HG03045 (cell line): Measurements from ENCODE around the gene PEX7.
"Not testable (repeated sequence)": the region's sequence is repeated elsewhere in the genome, so short reads cannot be mapped to it uniquely, and the experiment has no call there.

ENCODE experiments used
- ATAC-seq: cut with Tn5 transposase; IDR thresholded peaks from one replicate; pipeline ENCODE4 v1.9.1; 2021; ENCODE audit warnings: mild to moderate bottlenecking, moderate library complexity; ENCODE audit not compliant: unreplicated experiment

PEX7 gene

DNA sequence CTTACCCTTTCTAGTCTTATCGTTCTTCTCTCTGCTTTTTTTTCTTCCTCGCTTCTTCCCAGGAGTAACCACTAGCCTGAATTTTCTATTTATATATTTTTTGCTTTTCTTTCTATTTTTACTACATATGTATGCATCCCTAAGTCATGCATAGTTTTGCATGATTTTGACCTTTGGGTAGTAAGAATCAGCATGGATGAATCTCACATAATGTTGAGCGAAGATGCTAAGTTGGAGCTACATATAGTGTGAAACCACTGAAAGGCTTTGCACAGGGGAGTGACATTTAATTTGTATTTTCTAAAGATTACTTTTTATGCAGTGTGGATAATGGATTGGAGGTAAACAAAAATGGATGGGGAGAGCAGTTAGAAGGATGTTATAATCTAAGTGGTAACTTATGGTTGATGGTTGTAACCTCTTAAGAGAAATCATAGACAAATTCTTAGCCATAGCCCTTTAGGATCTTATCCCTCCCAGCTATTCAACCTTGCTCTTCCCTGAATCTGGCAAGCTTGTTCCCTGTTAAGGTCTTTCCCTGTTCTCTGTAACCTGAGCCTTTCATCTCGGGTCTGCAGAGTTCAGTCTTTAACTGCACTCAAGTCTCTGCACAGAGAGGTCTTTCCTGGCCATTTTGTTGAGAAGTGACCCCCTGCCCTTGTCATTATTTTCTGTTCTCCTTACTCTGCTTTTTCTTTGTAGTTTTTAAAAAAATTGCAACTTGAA lies 18.0 kb downstream of the PEX7 start:
- no peak for ATAC-seq

DNA sequence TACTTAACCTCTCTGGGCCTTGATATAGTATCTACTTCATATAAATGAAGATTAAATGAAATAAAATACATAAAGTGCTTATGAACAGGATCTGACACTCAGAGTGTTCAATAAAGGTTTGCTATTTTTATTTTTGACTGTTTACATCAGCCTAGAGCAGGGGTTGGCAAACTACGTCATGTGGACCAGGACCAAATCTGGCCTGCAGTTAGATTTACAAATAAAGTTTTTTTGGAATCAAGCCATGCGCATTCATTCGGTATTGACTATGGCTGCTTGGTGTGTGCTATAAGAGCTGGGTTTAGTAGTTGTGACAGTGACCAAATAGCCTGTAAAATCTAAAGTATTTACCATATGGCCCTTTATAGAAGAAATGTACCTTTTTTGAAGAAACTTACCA lies 20.8 kb downstream of the PEX7 start:
- no peak for ATAC-seq

- no peak for ATAC-seq
These were observed 23.7 kb downstream of the PEX7 start for GRCh38 chr6:136846046-136846445.

- ATAC-seq = not testable (repeated sequence)
These were observed 24.1 kb downstream of the PEX7 start for GRCh38 chr6:136846477-136846876.

DNA sequence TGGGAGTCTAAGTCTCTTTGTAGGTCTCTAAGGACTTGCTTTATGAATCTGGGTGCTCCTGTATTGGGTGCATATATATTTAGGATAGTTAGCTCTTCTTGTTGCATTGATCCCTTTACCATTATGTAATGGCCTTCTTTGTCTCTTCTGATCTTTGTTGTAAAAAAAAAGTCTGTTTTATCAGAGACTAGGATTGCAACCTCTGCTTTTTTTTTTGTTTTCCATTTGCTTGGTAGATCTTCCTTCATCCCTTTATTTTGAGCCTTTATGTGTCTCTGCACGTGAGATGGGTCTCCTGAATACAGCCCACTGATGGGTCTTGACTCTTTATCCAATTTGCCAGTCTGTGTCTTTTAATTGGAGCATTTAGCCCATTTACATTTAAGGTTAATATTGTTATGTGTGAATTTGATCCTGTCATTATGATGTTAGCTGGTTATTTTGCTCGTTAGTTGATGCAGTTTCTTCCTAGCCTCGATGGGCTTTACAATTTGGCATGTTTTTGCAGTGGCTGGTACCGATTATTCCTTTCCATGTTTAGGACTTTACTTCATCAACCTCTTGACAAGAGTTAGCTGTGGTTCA lies 27.7 kb downstream of the PEX7 start:
- ATAC-seq = not testable (repeated sequence)

GRCh38 chr6:136859430-136859829 lies 37.0 kb downstream of the PEX7 start:
- ATAC-seq = no peak

- ATAC-seq = no peak
These were observed 37.7 kb downstream of the PEX7 start for GRCh38 chr6:136860043-136860442.

DNA sequence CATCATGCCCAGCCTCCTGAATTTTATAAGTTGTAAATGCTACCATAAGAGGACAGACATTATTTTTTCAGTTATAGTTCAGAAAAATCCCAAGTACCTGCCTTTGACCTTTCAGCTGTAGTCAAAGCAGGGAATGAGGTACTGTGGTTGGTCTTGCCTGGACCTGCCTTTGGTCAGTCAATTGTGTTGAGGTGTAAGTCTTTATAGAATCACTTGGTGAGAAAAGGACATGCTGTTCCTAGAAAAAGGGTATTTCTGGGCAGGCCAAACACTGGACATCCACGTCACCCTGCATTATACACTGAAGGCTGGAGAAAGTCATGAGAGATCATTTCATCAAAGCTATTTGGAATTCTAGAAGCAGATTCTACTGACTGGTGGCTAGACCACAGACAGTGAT lies 40.3 kb downstream of the PEX7 start:
- no peak for ATAC-seq

DNA sequence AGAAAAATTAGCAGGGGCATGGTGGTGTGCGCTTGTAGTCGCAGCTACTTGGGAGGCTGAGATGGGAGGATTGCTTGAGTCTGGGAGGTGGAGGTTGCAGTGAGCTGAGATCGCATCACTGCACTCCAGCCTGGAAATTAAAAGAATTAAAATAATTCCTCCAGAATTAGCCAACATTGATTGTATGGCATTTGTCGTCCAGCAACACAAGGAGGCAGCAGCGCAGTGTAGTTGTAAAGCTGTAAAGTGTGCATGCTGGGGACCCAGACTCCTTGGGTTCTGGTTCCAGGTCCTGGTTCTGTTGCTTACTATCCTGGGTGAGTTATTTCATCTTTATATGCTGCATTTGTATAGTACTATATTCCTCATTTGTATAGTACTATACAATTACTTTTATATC lies 41.4 kb downstream of the PEX7 start:
- ATAC-seq = no peak

DNA sequence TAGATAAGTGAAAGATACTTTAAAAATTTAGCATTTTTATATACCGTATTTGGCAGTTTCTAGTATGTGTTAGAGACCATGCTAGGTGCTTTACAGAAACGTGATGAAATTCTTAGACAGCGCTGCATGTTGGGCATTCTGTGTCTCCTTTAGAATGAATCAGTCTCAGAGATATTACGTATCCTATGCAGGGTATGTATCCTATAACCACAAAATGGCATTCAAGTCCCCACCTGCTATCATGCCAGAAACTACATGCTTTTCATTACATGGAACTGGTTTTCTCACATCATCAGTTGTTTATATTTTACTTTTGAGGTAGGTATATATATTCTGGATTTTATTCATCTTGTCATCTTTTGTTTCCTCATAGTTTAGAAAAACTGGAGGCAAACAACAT lies 42.3 kb downstream of the PEX7 start:
- ATAC-seq = no peak

DNA sequence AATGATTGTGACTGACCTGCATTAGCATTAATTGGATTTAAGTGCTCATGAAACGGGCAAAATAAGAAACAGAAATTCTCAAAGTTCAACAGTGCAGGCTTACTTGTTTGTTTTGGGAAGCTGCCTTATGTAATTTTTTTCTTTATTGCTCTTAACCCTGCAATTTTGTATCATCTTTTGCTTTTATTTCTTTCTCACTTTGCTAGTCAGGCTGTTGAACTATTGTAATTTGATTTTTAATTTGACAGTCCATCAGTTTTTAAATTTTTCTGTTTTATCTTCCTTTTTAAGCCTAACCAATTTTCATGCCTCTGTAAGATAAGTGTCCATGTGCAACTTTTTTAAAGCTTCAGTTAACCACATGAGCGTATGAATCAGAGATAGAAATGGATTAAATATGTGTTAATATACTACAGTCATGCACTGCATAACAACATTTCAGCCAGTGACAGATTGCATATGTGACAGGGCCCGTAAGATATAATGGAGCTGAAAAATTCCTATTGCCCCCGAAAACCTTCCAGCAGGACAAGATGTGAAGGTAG lies 44.6 kb downstream of the PEX7 start:
- ATAC-seq = no peak

DNA sequence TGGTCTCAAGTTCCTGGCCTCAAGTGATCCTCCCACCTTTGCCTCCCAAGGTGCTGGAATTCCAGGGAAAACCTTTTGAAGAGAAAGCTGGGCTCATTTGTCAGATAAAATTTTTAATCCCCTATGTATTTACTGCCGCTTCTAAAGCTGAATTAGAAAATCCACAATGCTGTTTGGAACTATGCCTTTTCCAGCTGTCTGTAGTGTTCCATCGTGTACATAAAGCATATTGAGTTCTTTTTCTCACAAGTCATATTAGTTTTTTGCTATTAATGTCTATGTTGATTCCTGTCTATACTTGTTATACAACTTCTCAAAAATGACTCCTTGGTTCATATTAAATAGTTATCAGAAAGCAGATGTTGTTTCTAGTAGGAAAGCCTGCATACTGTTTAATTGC lies 47.1 kb downstream of the PEX7 start:
- no peak for ATAC-seq

GRCh38 chr6:136873748-136874147 lies 51.4 kb downstream of the PEX7 start:
- no peak for ATAC-seq

- not testable (repeated sequence) for ATAC-seq
These were observed 54.1 kb downstream of the PEX7 start for GRCh38 chr6:136876469-136876868.

GRCh38 chr6:136880748-136881460 lies 58.5 kb downstream of the PEX7 start:
- no peak for ATAC-seq

- ATAC-seq = no peak
These were observed 63.7 kb downstream of the PEX7 start for GRCh38 chr6:136886091-136886490.

DNA sequence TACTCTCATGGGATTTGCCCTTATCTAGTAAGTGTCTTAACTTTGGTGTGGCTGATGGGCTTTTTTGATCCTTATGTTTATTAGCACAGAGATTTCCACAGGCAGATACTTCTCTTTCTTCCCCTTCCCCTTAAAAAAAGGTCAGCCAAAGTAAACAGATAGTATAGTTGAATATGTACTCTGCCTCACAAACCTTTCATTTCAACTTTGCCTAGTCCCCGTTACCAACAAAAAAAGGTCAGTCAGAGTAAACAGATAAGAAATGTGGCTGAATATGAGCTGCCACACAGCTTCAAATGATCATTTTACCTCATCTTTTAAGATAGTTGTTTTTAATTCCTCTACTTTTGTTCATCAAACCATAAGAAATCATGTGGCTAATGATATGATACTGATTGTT lies 65.6 kb downstream of the PEX7 start:
- no peak for ATAC-seq

- no peak for ATAC-seq
These were observed 67.1 kb downstream of the PEX7 start for GRCh38 chr6:136889271-136890193.

DNA sequence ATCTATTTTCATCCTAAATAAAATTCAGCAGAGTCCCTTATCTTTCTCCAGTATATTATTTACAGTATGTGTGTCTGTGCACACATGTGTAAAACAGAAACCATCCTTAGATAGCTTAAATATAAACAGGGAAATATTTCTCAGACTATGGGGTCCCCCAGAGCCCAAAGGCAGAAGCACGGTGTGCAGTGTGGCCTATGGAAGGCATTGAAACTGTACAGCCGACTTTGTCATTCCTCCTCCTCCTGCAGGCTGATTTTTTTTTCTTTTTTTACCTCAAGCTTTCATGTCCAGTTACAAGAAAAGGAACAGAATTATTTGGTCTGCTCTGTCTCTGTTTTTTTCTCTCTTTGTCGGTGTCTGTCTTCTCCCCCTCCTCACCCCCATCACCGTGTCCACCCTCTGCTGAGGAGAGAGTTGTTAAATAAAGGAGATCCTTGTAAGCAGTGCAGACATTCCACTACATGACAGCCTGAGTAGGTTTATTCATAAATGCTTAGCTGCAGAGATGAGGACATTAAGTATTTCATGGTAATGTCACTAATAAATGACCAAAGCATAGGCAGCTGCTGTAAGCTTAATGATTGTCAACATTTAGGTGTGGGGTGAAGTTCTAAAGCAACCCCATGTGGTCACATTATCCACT lies 67.9 kb downstream of the PEX7 start:
- ATAC-seq = no peak

DNA sequence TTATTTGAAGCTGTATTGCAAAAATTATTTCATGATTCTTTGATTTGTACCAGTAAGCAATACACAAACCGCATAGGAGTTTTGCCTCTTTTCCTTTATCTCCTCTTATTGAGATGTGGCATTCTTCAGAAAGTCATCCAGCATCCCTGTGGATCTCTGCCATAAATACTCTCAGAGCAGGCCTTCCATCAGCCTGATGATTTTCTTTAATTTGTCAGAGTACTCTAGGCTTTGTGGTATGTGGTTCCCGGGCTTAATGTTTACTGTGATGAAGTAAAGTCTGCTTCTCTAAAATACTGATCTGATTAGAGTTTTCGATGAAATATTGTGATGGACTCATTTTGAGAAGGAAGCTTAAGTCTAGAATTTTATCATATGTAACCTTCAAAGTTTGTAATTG lies 68.6 kb downstream of the PEX7 start:
- no peak for ATAC-seq
